GM19240 (cell line): ENCODE measurements around the gene VIPR1.
A peak's percentile ranks its signal among the peaks of the same experiment; 100 is the strongest.

ENCODE experiments used
- DNase-seq: peaks from one replicate; pipeline ENCODE4 v3.0.0; 2011; ENCODE audit warnings: low spot score; ENCODE audit not compliant: insufficient read length

VIPR1 gene, protein sequence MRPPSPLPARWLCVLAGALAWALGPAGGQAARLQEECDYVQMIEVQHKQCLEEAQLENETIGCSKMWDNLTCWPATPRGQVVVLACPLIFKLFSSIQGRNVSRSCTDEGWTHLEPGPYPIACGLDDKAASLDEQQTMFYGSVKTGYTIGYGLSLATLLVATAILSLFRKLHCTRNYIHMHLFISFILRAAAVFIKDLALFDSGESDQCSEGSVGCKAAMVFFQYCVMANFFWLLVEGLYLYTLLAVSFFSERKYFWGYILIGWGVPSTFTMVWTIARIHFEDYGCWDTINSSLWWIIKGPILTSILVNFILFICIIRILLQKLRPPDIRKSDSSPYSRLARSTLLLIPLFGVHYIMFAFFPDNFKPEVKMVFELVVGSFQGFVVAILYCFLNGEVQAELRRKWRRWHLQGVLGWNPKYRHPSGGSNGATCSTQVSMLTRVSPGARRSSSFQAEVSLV

DNA sequence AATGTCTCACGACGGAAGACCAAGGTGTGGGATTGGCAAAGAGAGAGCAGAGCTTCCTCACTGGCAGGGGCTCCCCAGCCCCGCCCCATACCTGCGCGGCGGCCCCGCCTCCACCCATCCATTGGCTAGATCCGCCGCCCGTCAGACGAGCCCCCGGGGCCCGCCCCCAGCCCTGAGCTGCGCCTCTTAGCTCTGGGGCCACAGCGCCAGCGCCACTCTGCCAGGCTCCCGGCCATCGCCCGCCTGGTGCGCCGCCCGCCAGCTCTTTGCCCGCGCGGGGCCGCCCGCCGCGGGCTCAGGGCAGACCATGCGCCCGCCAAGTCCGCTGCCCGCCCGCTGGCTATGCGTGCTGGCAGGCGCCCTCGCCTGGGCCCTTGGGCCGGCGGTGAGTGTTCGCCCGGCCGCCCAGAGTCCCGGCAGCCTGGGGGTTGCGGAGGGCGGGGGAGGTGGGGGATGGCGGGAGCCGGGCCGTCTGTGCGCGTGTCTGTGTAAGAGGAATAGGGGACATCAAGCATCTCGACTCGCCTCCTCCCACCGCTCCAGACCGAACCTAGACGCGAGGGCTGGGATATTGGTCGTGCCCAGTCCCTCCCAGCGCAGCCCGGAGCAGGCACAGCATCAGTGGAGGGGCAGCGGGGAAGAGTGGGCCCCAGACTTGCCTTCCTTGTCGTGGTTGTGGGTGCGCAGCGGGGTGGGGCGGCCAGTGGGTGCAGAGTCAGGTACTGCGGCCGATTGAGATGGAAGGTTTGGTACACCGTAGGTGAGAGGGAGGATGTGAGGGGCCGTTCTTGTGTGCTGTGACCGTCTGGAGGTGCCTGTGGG lies at the start of gene VIPR1:
Gene VIPR1 (plus strand): TSS at position 215 of the 822 bp plus-strand sequence. CDS start 93 bp downstream, at position 308.
- peak; percentile 75 for DNase-seq

GRCh38 chr3:42456211-42456610 lies 46.2 kb upstream of the VIPR1 start:
- DNase-seq, result no peak

- DNase-seq, result no peak
Measured at GRCh38 chr3:42459151-42459550, 43.3 kb upstream of the VIPR1 start.

- no peak for DNase-seq
Measured at GRCh38 chr3:42461762-42462161, 40.7 kb upstream of the VIPR1 start.

DNA sequence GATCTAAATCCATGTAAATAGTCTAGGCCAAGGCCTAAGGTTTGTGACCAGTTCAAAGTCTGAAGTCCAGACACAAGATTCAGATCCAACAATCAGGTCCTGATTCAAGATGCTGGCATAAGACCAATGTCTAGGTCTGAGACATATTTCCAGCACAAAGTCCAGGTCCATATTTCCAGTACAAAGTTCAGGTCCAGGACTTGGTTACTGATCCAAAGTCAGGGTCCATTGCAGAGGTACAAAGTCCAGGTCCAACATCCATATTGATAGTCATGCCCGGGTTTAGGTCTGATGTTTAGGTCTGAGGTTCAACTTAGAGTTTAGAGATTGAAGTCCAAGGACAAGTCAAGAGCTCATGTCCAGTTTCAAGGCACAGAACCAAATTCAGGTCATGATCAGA lies 39.4 kb upstream of the VIPR1 start:
- DNase-seq, result no peak

- no peak for DNase-seq
Measured at GRCh38 chr3:42468111-42468510, 34.3 kb upstream of the VIPR1 start.

DNA sequence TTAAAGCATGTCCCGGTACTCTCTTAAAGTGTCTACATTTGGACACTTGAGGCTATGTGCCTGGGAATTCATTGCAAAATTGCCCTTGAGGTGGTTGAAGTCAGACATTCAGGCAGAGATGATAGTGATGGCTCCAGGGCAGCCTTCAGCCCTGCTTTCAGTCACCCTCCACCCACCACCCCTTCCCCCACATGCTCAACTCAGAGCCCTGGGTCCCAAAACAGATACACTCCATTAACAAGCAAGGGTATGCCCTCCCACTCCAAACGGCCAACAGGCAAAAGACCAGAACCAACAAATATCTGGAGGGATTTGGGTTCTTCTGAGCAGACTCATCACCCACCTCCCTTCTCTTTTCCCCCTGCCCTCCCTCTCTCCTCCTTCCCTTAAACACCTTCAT lies 29.9 kb upstream of the VIPR1 start:
- DNase-seq, result no peak

GRCh38 chr3:42473083-42473932 lies 29.1 kb upstream of the VIPR1 start:
- DNase-seq, result no peak

DNA sequence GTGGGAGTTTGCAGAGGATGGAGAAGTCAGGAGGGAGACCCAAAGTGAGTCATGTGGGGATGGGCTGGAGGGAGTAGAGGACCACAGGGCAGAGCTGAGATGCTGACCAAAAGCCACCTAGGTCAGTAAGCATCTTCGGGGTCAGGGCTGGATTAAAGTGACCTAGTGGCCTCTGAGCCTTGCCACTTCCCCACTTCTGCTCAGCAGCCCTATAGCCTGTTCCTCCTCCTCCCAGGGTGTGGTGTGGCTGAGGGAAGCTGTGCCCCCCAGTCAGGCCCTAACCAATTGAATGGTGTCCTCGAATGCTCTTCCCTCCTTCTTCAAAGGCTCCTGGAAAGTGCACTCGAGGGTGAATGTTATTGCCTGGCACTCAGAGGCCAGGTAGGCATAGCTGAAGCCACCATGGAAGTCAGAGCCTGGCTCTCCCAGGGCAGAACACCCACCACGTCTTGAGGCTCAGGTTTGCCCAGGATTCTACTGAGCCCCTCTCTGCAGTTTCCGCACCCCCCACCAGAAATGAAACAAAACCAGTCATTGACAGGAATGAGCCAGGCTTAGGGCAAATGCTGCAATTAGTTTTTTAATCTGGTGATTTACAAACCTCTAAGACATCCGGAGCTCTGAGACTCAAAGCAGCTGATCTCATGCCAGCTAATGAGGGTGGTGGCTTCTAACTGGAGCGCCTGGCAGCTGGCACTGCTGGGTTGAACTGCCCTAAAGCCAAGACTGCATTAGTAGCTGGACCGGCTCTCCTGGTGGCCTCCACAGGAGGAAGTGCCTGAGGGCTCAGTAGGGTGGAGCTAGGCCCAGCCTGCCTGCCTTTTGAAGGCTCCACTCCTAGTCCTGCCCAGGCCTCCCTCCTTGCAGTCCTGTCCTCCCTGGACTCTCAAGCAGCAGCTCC lies 26.0 kb upstream of the VIPR1 start:
- DNase-seq, result no peak

- no peak for DNase-seq
Measured at GRCh38 chr3:42477696-42478095, 24.7 kb upstream of the VIPR1 start.

DNA sequence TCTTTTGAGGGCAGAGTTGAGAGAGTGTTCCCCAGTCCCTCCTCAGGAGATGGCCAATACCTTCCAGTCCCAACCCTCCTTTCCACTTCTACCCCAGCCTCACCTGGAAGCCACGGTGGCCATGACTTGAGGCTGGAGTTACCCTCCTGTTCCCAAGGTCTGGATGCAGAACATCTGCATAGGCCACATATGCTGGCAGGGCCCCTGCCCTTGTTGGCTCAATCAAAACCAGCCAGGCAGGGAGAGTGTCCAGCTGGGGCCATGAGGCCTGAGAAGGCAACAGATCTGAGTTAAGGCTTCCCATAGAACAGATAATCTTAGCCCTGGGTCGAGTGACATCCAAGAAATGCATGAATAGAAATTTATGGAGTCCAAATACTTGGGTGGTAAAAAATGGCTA lies 23.6 kb upstream of the VIPR1 start:
- no peak for DNase-seq

GRCh38 chr3:42486814-42487565 lies 15.5 kb upstream of the VIPR1 start:
- no peak for DNase-seq

GRCh38 chr3:42488687-42489086 lies 13.8 kb upstream of the VIPR1 start:
- no peak for DNase-seq

GRCh38 chr3:42489116-42489936 lies 13.1 kb upstream of the VIPR1 start:
- no peak for DNase-seq

GRCh38 chr3:42489937-42490227 lies 12.6 kb upstream of the VIPR1 start:
- DNase-seq, result no peak

DNA sequence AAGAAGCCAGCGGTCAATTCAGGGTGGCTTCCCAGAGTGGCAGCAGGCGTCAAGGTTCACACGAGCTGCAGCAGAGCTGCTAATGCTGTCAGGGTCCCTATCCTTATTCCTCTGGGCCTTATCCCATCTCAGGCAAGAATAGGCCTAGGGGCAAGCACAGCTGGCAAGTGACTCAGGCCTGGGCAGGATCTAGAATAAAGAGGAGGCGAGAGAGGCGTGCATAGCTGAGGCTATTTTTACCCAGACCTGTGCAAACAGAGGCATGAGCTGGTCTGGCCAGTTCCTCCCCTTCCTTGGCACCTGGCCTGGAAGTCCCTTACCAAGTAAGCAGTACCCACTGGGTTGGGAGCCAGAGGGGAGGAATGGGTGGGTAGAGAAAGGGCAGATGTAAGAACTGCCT lies 12.2 kb upstream of the VIPR1 start:
- DNase-seq, result no peak

- no peak for DNase-seq
Measured at GRCh38 chr3:42491881-42492507, 10.4 kb upstream of the VIPR1 start.

DNA sequence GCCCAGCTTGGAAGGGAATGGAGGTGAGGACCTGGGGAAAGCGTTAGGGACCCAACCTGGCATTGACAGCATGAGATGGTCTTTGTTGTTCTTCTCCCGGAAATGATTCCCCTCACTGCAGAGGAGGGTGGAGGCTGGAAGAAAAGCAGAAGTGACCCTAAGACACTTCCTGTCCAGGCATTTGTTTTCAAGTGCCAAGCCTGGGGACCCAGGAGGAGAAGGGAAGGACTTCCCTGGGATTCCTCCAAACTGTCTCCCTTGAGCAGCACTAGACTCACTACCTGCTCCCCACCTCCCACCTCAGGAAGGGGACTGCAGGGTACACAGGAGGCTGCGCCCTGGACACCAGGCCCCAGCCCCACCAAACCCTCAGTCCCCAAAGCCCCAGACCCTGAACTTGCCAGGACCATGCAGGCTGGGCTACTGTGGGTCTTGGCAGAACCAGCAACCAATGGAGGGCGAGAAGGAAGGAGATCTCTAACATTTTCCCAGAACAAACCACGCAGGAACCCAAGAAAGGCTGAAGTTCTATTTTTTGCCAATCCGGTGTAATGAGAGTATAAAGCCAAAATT lies 9.8 kb upstream of the VIPR1 start:
- no peak for DNase-seq
